ENCODE data around the gene SCAP. TPM values are rescaled to one million over a fixed set of nuclear protein-coding genes. Genes with fewer than 3 reads are reported as not detected.
"Not testable (repeated sequence)": the region's sequence is repeated elsewhere in the genome, so short reads cannot be mapped to it uniquely, and the experiment has no call there.

The SCAP gene
- total RNA-seq, 1 donor from 2014 or later: 103 TPM

GRCh38 chr3:47491186-47491585 lies 15.4 kb upstream of the SCAP start:
- H3K27ac Mint-ChIP-seq (ENCODE audit: unreplicated experiment): peak overlapping the region; percentile 27

GRCh38 chr3:47487265-47487664 lies 11.5 kb upstream of the SCAP start:
- H3K4me3 Mint-ChIP-seq: no peak overlapping the region
- no peak for TF ChIP-seq CTCF (conservative IDR thresholded peaks at IDR 0.05)
- H3K27ac Mint-ChIP-seq (ENCODE audit: unreplicated experiment): no peak overlapping the region
- no peak for DNase-seq (ENCODE audit: low read depth, low spot score)
- no peaks in the 10 kb centered on the region for H3K27me3 Mint-ChIP-seq (ENCODE audit: low read depth)
- peaks cover 4% of the 10 kb centered on the region for H3K36me3 Mint-ChIP-seq (ENCODE audit: low read depth)
- peaks cover 6% of the 10 kb centered on the region for H3K4me1 Mint-ChIP-seq
- H3K9me3 Mint-ChIP-seq: peaks cover 3% of the 10 kb centered on the region

More at GRCh38 chr3:47491186-47491585, 15.4 kb upstream of the SCAP start:
- H3K27me3 Mint-ChIP-seq (ENCODE audit: low read depth): no peaks in the 10 kb centered on the region
- H3K9me3 Mint-ChIP-seq: no peaks in the 10 kb centered on the region
- H3K4me1 Mint-ChIP-seq: no peaks in the 10 kb centered on the region
- no peak for TF ChIP-seq CTCF (conservative IDR thresholded peaks at IDR 0.05)
- H3K36me3 Mint-ChIP-seq (ENCODE audit: low read depth): peaks cover 2% of the 10 kb centered on the region
- H3K4me3 Mint-ChIP-seq: no peak overlapping the region
- no peak for DNase-seq (ENCODE audit: low read depth, low spot score)

- no peak for DNase-seq (ENCODE audit: low read depth, low spot score)
- Mint-ChIP-seq H3K9me3 (peaks cover 3% of the 10 kb centered on the region), H3K36me3 (ENCODE audit: low read depth) (peaks cover 4% of the 10 kb centered on the region), H3K4me3 (no peak overlapping the region), H3K4me1 (peaks cover 14% of the 10 kb centered on the region), H3K27ac (ENCODE audit: unreplicated experiment) (no peak overlapping the region), H3K27me3 (ENCODE audit: low read depth) (no peaks in the 10 kb centered on the region)
- TF ChIP-seq CTCF (conservative IDR thresholded peaks at IDR 0.05): no peak
These were observed 10.1 kb upstream of the SCAP start for GRCh38 chr3:47485812-47486211.

GRCh38 chr3:47482366-47482765 lies 6.6 kb upstream of the SCAP start:
- H3K4me1 Mint-ChIP-seq: peaks cover 18% of the 10 kb centered on the region
- H3K4me3 Mint-ChIP-seq: no peak overlapping the region
- H3K36me3 Mint-ChIP-seq (ENCODE audit: low read depth): peaks cover 4% of the 10 kb centered on the region
- no peaks in the 10 kb centered on the region for H3K27me3 Mint-ChIP-seq (ENCODE audit: low read depth)
- peaks cover 3% of the 10 kb centered on the region for H3K9me3 Mint-ChIP-seq
- no peak overlapping the region for H3K27ac Mint-ChIP-seq (ENCODE audit: unreplicated experiment)
- no peak for DNase-seq (ENCODE audit: low read depth, low spot score)
- TF ChIP-seq CTCF (conservative IDR thresholded peaks at IDR 0.05): no peak

- H3K4me1 Mint-ChIP-seq: peaks cover 18% of the 10 kb centered on the region
- not testable (repeated sequence) for H3K4me3 Mint-ChIP-seq; H3K36me3 Mint-ChIP-seq (ENCODE audit: low read depth); H3K27me3 Mint-ChIP-seq (ENCODE audit: low read depth); DNase-seq (ENCODE audit: low read depth, low spot score); H3K27ac Mint-ChIP-seq (ENCODE audit: unreplicated experiment); H3K9me3 Mint-ChIP-seq
These were observed 6.0 kb upstream of the SCAP start for GRCh38 chr3:47481763-47482162.

- H3K4me3 Mint-ChIP-seq; H3K27ac Mint-ChIP-seq (ENCODE audit: unreplicated experiment); DNase-seq (ENCODE audit: low read depth, low spot score); H3K9me3 Mint-ChIP-seq; H3K27me3 Mint-ChIP-seq (ENCODE audit: low read depth); H3K36me3 Mint-ChIP-seq (ENCODE audit: low read depth): not testable (repeated sequence)
- H3K4me1 Mint-ChIP-seq: peaks cover 19% of the 10 kb centered on the region
These were observed 4.5 kb upstream of the SCAP start for GRCh38 chr3:47480267-47480666.

- Mint-ChIP-seq H3K4me1 (peaks cover 23% of the 10 kb centered on the region), H3K36me3 (ENCODE audit: low read depth) (no peaks in the 10 kb centered on the region), H3K4me3 (no peak overlapping the region), H3K27ac (ENCODE audit: unreplicated experiment) (no peak overlapping the region), H3K27me3 (ENCODE audit: low read depth) (no peaks in the 10 kb centered on the region), H3K9me3 (no peaks in the 10 kb centered on the region)
- TF ChIP-seq CTCF (conservative IDR thresholded peaks at IDR 0.05): no peak
- no peak for DNase-seq (ENCODE audit: low read depth, low spot score)
These were observed 4.1 kb upstream of the SCAP start for GRCh38 chr3:47479826-47480160.
